Small intestine (tissue), 7 donors: ENCODE results near the gene NPPC. TPM values are rescaled to one million over a fixed set of nuclear protein-coding genes. Genes with fewer than 3 reads are reported as not detected.
"Not testable (repeated sequence)": the region's sequence is repeated elsewhere in the genome, so short reads cannot be mapped to it uniquely, and the experiment has no call there.

Experiments used
- DNase-seq, 2 donors: peaks; one replicate each; pipeline versions ENCODE4 v3.0.0 to v3.0.0-alpha.2; 2013
- FAIRE-seq: peaks from 2 replicates; lab custom pipeline; 2012; peaks lifted over from hg19 to GRCh38; lab: Jason Lieb, UNC
- H3K27ac ChIP-seq, 3 donors: one replicate each; pipeline ENCODE4 v1.5.1; 2013; ENCODE audit warnings: low read length in 2 of 3, mild to moderate bottlenecking in 2 of 3, control low read depth in 1 of 3, inconsistent platforms in 1 of 3, low read depth in 1 of 3, moderate library complexity in 1 of 3
- H3K27me3 ChIP-seq, 3 donors: one replicate each; pipeline ENCODE4 v1.6.1; 2013; ENCODE audit warnings: low read length in 3 of 3, inconsistent platforms in 1 of 3; ENCODE audit not compliant: control insufficient read depth in 3 of 3, insufficient read depth in 3 of 3
- H3K36me3 ChIP-seq, 3 donors: one replicate each; pipeline ENCODE4 v1.6.1; 2013; ENCODE audit warnings: low read length in 3 of 3, inconsistent platforms in 1 of 3, low read depth in 1 of 3, mild to moderate bottlenecking in 1 of 3, moderate library complexity in 1 of 3; ENCODE audit not compliant: control insufficient read depth in 3 of 3, insufficient read depth in 2 of 3
- H3K4me1 ChIP-seq, 3 donors: one replicate each; pipeline ENCODE4 v1.6.1; 2013; ENCODE audit warnings: low read length in 2 of 3, inconsistent platforms in 1 of 3, low read depth in 1 of 3, mild to moderate bottlenecking in 1 of 3, moderate library complexity in 1 of 3; ENCODE audit not compliant: control insufficient read depth in 3 of 3, insufficient read depth in 2 of 3
- H3K4me3 ChIP-seq, 3 donors: one replicate each; pipeline ENCODE4 v1.5.1; 2013; ENCODE audit warnings: low read length in 3 of 3, control low read depth in 1 of 3, inconsistent platforms in 1 of 3, low read depth in 1 of 3, mild to moderate bottlenecking in 1 of 3, moderate library complexity in 1 of 3
- H3K9me3 ChIP-seq, 2 donors: one replicate each; pipeline ENCODE4 v1.6.1; 2013; ENCODE audit warnings: low read depth in 1 of 2, low read length in 1 of 2; ENCODE audit not compliant: control insufficient read depth in 2 of 2, insufficient read depth in 1 of 2
- WGBS, 3 donors: extraction: QIAGEN DNeasy Blood & Tissue Kit; methylation state at CpG; one replicate each; pipeline ENCODE4 v1.1.7; 2013; 5-methylcytosine and 5-hydroxymethylcytosine counted together
- polyA plus RNA-seq, 4 donors: library from polyadenylated mRNA; stranded (reverse) in 3 of 4; unstranded in 1 of 4; fragments of 200-250 nt in 3 of 4; fragments of 120-200 nt in 1 of 4; gene quantifications; one replicate each; pipeline versions ENCODE4 v1.2.1 to v1.2.3, GENCODE V29; 2013
- donor health status: healthy with polysubstance abuse.
- donor health status: control.
- donor health status: control.
- donor health status: Bipolar disorder and iron deficiency.
- donor health status: healthy.

The NPPC gene
- polyA plus RNA-seq, 4 donors, result 0.13 to 0.50 TPM; not detected in 2

DNA sequence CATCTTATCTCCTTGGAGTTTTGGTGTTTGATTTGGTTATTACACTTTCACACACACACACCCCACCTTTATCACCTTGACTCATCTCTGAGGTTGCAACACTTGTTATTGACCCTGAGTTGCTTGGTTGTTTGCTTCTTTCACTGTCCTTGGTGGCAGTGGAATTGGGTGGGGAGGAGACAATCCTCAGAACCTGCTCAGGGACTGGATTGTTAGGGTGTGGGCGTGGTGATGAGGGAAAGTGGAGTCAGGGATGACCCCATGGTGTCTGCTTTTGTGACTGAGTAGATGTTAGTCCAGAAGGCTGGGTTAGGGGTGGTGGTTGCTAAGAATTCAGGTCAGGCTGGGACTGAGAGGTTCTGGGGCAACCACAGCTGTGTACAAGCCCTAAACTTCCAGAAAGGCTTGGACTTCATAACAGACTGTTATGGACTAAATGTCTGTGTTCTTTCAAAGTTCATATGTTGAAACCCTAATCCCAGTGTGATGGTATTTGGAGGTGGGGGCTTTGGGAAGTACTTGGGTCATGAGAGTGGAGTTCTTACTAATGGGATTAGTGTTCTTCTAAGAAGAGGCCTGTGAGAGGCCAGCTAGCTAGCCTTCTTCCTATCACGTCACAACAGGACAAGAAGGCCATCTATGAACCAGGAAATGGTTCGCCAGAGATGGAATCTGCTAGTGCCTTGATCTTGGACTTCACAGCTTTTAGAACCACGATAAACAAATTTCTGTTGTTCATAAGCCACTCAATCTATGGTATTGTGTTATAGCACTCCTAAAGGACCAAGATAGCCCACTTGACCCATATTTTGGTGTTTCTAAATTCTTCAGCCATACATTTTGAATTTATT, 31.9 kb upstream of the NPPC start:
- 77 to 83% (median 81%) methylated on average over 4 of the region's 4 CpGs for WGBS, 3 donors
- H3K36me3 ChIP-seq, result no peaks in the 10 kb centered on the region

DNA sequence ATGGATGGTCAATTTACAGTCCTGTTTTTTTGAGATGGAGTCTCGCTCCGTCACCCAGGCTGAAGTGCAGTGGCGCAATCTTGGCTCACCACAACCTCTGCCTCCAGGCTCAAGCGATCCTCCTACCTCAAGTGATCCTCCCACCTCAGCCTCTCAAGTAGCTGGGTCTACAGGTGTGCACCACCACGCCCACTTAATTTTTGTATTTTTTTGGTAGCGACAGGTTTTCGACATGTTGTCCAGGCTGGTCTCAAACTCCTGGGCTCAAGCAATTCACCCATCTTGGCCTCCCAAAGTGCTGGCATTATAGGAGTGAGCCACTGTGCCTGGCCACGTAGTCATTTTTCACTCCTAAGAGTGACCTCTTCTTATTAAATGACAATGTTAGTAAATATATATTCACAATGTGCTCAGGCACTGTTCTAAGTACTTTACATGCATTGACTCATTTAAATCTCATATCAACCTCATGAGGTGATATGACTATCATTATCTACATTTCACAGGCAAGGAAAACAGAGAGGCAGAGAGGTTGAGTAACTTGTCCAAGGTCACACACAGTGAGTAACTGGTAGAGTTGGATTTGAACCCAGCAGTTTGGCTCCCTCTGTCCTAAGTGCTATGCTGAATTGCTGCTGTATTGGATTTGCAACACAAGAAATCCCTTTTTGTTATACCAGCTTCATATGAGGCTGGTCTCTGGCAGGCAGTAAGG, 29.7 kb upstream of the NPPC start:
- Histone ChIP-seq H3K27me3 (peaks cover 0 to 2% (median 0%) of the 10 kb centered on the region in 3 donors), H3K4me3 (no peak overlapping the region), H3K27ac (no peak overlapping the region), H3K4me1 (peaks cover 0 to 3% (median 2%) of the 10 kb centered on the region in 3 donors), H3K9me3 (no peaks in the 10 kb centered on the region), H3K36me3 (no peaks in the 10 kb centered on the region)
- 91 to 95% (median 91%) methylated on average over 8 of the region's 8 CpGs for WGBS, 3 donors
- DNase-seq, result peak in 1 of 2 donors; percentile 13
- no peak for FAIRE-seq

More for the DNA sequence above, 31.9 kb upstream of the NPPC start:
- FAIRE-seq (no peak), DNase-seq (peak in 1 of 2 donors; percentile 8)
- H3K4me1 ChIP-seq, result peaks cover 0 to 5% (median 3%) of the 10 kb centered on the region in 3 donors
- H3K4me3 ChIP-seq, result no peak overlapping the region
- no peak overlapping the region for H3K27ac ChIP-seq
- H3K9me3 ChIP-seq, result peaks cover 0 to 3% of the 10 kb centered on the region in 2 donors
- peaks cover 0 to 2% (median 0%) of the 10 kb centered on the region in 3 donors for H3K27me3 ChIP-seq

DNA sequence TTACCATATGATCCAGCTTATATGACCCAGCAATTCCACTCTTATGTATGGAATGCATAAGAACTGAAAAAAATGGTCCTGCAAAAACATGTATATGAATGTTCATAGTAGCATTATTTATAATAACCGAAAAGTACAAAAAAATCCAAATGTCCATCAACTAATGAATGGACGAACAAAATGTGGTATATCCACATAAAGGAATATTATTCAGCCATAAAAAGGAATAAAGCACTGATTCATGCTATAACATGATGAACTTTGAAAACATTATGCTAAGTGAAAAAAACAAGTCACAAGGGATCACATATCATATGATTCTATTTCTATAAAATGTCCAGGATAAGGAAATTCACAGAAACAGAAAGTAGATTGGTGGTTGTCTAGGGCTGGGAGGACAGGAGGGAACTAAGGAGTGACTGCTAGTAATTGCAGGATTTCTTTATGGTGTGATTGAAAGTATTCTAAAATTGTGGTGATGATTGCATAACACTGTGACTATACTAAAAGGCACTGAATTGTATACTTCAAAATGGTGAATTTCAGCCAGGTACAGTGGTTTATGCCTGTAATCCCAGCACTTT, 25.3 kb upstream of the NPPC start:
- no peak for FAIRE-seq
- no peak overlapping the region for H3K4me3 ChIP-seq
- WGBS, 3 donors, result 92 to 96% (median 96%) methylated on average over 2 of the region's 2 CpGs
- H3K4me1 ChIP-seq, result no peaks in the 10 kb centered on the region
- H3K36me3 ChIP-seq, result no peaks in the 10 kb centered on the region
- DNase-seq, result no peak
- H3K9me3 ChIP-seq, result no peaks in the 10 kb centered on the region
- peaks cover 0 to 2% (median 0%) of the 10 kb centered on the region in 3 donors for H3K27me3 ChIP-seq
- H3K27ac ChIP-seq, result no peak overlapping the region

DNA sequence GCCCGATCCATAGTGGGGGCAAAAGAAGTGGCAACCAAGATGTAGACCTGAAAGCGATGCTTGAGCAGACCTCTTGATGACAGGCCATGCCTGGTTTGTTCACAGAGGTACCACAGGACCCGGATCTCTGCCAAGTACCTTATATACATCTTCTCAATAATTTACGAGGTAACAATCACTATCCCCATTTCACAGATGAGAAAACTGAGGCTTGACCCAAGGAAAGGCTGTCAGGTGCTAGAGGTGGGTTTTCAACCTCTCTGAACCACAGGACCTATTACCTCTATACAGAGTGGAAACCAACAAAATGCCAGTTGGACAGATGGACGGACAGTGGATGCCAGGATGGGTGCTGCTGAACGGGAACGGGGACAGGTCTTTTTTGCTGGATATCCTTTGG, 21.5 kb upstream of the NPPC start:
- Histone ChIP-seq H3K36me3 (no peaks in the 10 kb centered on the region), H3K27me3 (no peaks in the 10 kb centered on the region), H3K4me1 (no peaks in the 10 kb centered on the region), H3K27ac (no peak overlapping the region), H3K4me3 (no peak overlapping the region), H3K9me3 (no peaks in the 10 kb centered on the region)
- FAIRE-seq, result no peak
- DNase-seq, result no peak
- WGBS, 3 donors, result 83 to 90% (median 89%) methylated on average over 7 of the region's 7 CpGs

DNA sequence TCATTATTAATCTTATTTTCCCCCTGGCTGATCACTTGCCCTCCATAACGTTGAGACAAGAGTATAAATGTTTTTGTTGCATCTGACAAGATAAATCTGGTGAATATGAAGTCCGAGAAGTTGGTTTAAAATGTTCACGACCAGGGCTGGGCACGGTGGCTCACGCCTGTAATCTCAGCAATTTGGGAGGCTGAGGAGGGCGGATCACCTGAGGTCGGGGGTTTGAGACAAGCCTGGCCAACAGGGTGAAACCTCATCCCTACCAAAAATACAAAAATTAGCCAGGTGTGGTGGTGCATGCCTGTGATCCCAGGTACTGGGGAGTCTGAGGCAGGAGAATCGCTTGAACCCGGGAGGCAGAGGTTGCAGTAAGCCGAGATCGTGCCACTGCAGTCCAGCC, 20.9 kb upstream of the NPPC start:
- not testable (repeated sequence) for FAIRE-seq, H3K27me3 ChIP-seq, H3K27ac ChIP-seq, H3K36me3 ChIP-seq, H3K4me1 ChIP-seq, H3K9me3 ChIP-seq, DNase-seq, H3K4me3 ChIP-seq
- WGBS, 3 donors, result 77 to 81% (median 77%) methylated on average over 11 of the region's 11 CpGs

DNA sequence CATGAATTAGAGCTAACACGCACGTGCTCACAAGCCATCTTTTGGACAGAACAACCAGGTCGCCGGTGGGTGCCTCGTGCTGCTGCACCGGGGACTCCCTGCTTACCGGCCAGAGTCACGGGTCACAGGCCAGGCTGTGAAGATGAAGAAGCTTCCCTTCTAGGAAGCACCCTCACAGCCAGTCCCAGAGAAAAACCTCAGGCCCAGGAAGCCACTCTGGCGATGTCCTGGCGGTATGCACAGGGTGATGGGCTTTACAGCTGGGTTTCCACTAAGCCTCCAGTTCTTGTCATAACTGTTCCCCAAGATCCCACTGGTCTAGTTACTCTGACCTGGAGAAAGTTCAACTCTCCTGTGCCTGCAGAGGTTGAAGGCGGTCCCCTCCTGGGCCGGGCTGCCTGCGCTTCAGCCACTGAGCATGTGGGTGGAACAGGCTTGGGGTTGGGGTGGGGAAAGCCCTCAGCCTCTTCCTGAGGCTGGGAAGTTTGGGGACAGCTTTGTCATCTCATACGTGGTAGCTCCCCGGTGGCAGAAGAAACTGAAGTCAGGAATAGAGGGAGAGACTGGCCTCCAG, 20.1 kb upstream of the NPPC start:
- WGBS, 3 donors, result 84 to 88% (median 84%) methylated on average over 15 of the region's 15 CpGs
- DNase-seq (no peak), FAIRE-seq (no peak)
- Histone ChIP-seq H3K36me3 (no peaks in the 10 kb centered on the region), H3K4me1 (no peaks in the 10 kb centered on the region), H3K9me3 (no peaks in the 10 kb centered on the region), H3K27ac (no peak overlapping the region), H3K4me3 (no peak overlapping the region), H3K27me3 (no peaks in the 10 kb centered on the region)

DNA sequence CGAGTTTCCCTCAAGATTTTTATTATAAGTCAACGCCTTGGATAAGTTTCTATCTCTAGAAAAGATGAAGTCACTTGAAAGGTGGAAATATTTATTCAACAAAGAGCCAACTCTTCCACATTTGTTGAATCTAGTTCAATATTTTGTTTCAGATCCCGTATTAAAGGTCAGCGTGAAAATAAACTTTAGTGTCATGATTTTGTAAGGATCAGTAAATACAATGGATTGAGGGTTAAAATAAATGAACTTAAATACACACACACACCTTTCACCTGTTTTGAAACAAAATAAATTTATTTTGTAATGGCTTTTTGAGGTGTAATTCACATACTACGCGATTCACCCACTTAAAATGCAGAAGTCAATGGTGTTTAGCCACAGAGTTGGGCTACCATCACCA, 16.0 kb upstream of the NPPC start:
- FAIRE-seq (no peak), DNase-seq (no peak)
- Histone ChIP-seq H3K27me3 (no peaks in the 10 kb centered on the region), H3K4me3 (no peak overlapping the region), H3K9me3 (no peaks in the 10 kb centered on the region), H3K27ac (no peak overlapping the region), H3K4me1 (no peaks in the 10 kb centered on the region), H3K36me3 (no peaks in the 10 kb centered on the region)
- 80 to 83% (median 81%) methylated on average over 6 of the region's 6 CpGs for WGBS, 3 donors

DNA sequence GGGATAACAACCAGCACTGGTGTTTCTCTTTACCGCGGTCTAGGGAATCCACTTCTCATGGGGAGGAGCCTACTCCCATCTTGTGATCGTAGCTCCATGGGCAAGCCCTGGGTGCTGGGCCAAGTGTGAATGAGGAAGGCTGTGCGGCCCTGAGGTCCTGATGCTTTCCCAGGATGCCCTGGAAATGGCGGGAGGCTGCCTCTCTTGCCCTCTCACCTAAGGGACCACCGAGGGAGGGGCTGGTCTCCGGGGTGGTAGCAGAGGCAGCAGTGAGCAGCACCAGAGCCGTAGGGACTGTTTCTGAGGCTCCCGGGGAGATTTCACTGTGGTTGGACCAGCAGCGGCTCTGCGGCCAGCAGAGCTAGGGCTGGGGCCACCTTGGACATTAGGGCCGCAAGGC, 15.5 kb upstream of the NPPC start:
- no peak for FAIRE-seq
- Histone ChIP-seq H3K9me3 (no peaks in the 10 kb centered on the region), H3K27ac (no peak overlapping the region), H3K4me3 (no peak overlapping the region), H3K27me3 (no peaks in the 10 kb centered on the region), H3K4me1 (no peaks in the 10 kb centered on the region), H3K36me3 (no peaks in the 10 kb centered on the region)
- 88 to 91% (median 88%) methylated on average over 12 of the region's 12 CpGs for WGBS, 3 donors
- DNase-seq, result no peak
